OCI-LY3 (cell line): ENCODE measurements around the gene HMBS.
A peak's percentile ranks its signal among the peaks of the same experiment; 100 is the strongest.
"Not testable (repeated sequence)": the region's sequence is repeated elsewhere in the genome, so short reads cannot be mapped to it uniquely, and the experiment has no call there.

ENCODE experiments used
- H2AFZ ChIP-seq: fragments of 200-600, 300-600 bp; shearing (Covaris generic); 2 replicates; pipeline ENCODE4 v1.6.0; 2014; ENCODE audit warnings: antibody characterized with exemption, low read depth, low read length
- H3K27ac ChIP-seq: fragments of 200-600, 300-600 bp; sonication (generic); 2 replicates; pipeline ENCODE4 v1.5.1; 2014; ENCODE audit warnings: mild to moderate bottlenecking, low read length, moderate library complexity, mixed read lengths
- H3K27me3 ChIP-seq: fragments of 200-600, 300-600 bp; sonication (generic); 2 replicates; pipeline ENCODE4 v1.6.1; 2014; ENCODE audit warnings: low read depth, low read length, mixed read lengths
- H3K36me3 ChIP-seq: fragments of 200-600, 300-600 bp; sonication (generic); replicated peaks from 2 replicates; pipeline ENCODE3; 2014; ENCODE audit warnings: low read depth, low read length, mixed read lengths
- H3K4me1 ChIP-seq: fragments of 300-600, 200-600 bp; sonication (generic); 2 replicates; pipeline ENCODE4 v1.6.1; 2014; ENCODE audit warnings: low read length, mixed read lengths
- H3K4me2 ChIP-seq: fragments of 200-600, 300-600 bp; sonication (generic); 2 replicates; pipeline ENCODE4 v1.6.1; 2014; ENCODE audit warnings: low read length, mixed read lengths
- H3K4me3 ChIP-seq: fragments of 300-600, 200-600 bp; sonication (generic); 2 replicates; pipeline ENCODE4 v1.5.1; 2014; ENCODE audit warnings: antibody characterized with exemption, mild to moderate bottlenecking, low read length, moderate library complexity
- H3K79me2 ChIP-seq: fragments of 300-600, 200-600 bp; shearing (Covaris generic); 2 replicates; pipeline ENCODE4 v1.6.1; 2014; ENCODE audit warnings: mild to moderate bottlenecking, low read length, mixed read lengths
- H3K9ac ChIP-seq: fragments of 300-600, 200-600 bp; shearing (Covaris generic); 2 replicates; pipeline ENCODE4 v1.6.0; 2014; ENCODE audit warnings: mild to moderate bottlenecking, low read length, moderate library complexity
- H3K9me3 ChIP-seq: fragments of 200-600, 300-600 bp; shearing (Covaris generic); 2 replicates; pipeline ENCODE4 v1.6.1; 2014; ENCODE audit warnings: low read length, mixed read lengths; ENCODE audit not compliant: insufficient read depth
- H4K20me1 ChIP-seq: fragments of 200-600, 300-600 bp; sonication (generic); 2 replicates; pipeline ENCODE4 v1.6.1; 2016; ENCODE audit warnings: low read length, mixed read lengths; ENCODE audit not compliant: insufficient read depth
- EZH2phosphoT487 ChIP-seq: fragments of 200-600 bp; shearing (Covaris generic); IDR thresholded peaks from 2 replicates; pipeline ENCODE4 v1.6.1; 2018; ENCODE audit warnings: antibody characterized with exemption, mixed run types, low read depth
- TF ChIP-seq, protein P1 (sequence below): fragments of 200-600, 300-600 bp; sonication (generic); IDR thresholded peaks from 2 replicates; pipeline ENCODE4 v1.5.1; 2014; ENCODE audit warnings: antibody characterized with exemption, low read length, low read depth

The HMBS gene

DNA sequence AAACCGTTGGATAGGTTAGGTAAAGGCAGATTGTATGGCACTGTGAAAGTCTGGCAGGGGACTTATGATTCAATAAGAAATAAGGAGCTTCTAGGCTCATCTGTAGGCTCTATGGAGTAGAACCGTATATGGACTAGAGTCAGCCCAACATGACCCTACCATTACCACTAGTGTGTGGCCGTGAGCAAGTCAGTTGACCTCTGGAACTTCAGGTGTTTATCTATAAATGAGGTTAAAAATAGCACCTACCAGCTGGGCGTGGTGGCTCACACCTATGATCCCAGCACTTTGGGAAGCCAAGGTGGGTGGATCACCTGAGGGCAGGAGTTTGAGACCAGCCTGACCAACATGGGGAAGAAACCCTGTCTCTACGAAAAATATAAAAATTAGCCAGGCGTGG lies 41.1 kb downstream of the HMBS start:
- H3K4me3 ChIP-seq, result no peak overlapping the region
- no peaks in the 10 kb centered on the region for H3K27me3 ChIP-seq
- no peak for TF ChIP-seq EZH2phosphoT487
- TF ChIP-seq, protein P1, sequence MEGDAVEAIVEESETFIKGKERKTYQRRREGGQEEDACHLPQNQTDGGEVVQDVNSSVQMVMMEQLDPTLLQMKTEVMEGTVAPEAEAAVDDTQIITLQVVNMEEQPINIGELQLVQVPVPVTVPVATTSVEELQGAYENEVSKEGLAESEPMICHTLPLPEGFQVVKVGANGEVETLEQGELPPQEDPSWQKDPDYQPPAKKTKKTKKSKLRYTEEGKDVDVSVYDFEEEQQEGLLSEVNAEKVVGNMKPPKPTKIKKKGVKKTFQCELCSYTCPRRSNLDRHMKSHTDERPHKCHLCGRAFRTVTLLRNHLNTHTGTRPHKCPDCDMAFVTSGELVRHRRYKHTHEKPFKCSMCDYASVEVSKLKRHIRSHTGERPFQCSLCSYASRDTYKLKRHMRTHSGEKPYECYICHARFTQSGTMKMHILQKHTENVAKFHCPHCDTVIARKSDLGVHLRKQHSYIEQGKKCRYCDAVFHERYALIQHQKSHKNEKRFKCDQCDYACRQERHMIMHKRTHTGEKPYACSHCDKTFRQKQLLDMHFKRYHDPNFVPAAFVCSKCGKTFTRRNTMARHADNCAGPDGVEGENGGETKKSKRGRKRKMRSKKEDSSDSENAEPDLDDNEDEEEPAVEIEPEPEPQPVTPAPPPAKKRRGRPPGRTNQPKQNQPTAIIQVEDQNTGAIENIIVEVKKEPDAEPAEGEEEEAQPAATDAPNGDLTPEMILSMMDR, result no peak
- no peak overlapping the region for H2AFZ ChIP-seq
- H3K9ac ChIP-seq, result no peak overlapping the region
- no peak overlapping the region for H3K4me2 ChIP-seq
- H3K79me2 ChIP-seq, result peaks cover 14% of the 10 kb centered on the region
- no peak overlapping the region for H3K27ac ChIP-seq
- H4K20me1 ChIP-seq, result peaks cover 7% of the 10 kb centered on the region; the same call in 1 of the 2 replicates
- peaks cover 15% of the 10 kb centered on the region for H3K36me3 ChIP-seq
- no peaks in the 10 kb centered on the region for H3K9me3 ChIP-seq
- peaks cover 8% of the 10 kb centered on the region for H3K4me1 ChIP-seq

DNA sequence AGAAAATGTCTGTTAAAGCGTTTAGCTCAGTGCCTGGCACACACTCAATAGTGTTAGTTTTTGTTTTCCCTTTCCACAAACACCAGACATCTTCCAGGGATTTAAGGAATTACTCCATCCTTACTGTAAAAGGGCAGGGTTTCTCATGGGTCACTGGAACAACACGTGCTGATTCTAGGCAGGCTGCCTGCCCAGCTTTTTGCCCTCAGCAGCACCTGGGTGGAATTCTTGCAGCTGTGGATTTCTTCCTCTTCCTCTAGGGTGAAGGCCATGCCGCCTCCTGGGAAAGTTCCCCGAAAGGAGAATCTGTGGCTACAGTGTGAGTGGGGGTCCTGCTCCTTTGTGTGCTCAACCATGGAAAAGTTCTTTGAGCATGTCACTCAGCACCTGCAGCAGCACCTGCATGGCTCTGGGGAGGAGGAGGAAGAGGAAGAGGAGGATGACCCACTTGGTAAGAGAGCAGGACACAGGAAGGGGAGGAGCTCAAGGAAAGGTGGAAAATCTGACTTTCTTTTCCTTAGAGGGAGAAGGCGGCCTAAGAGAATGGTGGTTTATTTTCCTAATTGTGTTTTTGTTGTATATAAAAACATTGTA lies 42.1 kb downstream of the HMBS start:
- Histone ChIP-seq H3K9ac (no peak overlapping the region), H4K20me1 (peaks cover 7% of the 10 kb centered on the region; the same call in 1 of the 2 replicates), H3K9me3 (no peaks in the 10 kb centered on the region), H3K79me2 (peaks cover 11% of the 10 kb centered on the region), H3K27ac (no peak overlapping the region), H3K36me3 (peaks cover 21% of the 10 kb centered on the region), H2AFZ (no peak overlapping the region), H3K27me3 (no peaks in the 10 kb centered on the region), H3K4me1 (peaks cover 7% of the 10 kb centered on the region), H3K4me3 (no peak overlapping the region), H3K4me2 (no peak overlapping the region)
- TF ChIP-seq, protein P1, result no peak
- TF ChIP-seq EZH2phosphoT487, result no peak

DNA sequence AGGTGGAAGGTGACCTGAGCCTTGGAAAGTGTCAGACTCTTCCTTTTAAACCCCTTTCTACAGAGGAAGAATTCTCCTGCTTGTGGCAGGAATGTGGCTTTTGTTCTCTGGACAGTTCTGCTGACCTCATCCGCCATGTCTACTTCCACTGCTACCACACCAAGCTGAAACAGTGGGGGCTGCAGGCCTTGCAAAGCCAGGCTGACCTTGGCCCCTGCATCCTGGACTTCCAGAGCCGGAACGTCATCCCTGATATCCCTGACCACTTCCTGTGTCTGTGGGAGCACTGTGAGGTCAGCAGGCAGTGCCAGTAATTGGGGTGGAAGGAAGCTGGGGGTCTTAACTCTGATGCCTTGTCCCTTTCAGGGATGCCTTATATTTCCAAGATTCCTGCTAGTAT lies 46.0 kb downstream of the HMBS start:
- H3K4me3 ChIP-seq, result no peak overlapping the region
- no peaks in the 10 kb centered on the region for H3K27me3 ChIP-seq
- H3K79me2 ChIP-seq, result no peaks in the 10 kb centered on the region
- H3K9me3 ChIP-seq, result no peaks in the 10 kb centered on the region
- H2AFZ ChIP-seq, result no peak overlapping the region
- no peak overlapping the region for H3K27ac ChIP-seq
- H4K20me1 ChIP-seq, result no peaks in the 10 kb centered on the region
- TF ChIP-seq, protein P1, result no peak
- no peak for TF ChIP-seq EZH2phosphoT487
- no peaks in the 10 kb centered on the region for H3K4me1 ChIP-seq
- no peak overlapping the region for H3K9ac ChIP-seq
- H3K4me2 ChIP-seq, result no peak overlapping the region
- H3K36me3 ChIP-seq, result peaks cover 40% of the 10 kb centered on the region

DNA sequence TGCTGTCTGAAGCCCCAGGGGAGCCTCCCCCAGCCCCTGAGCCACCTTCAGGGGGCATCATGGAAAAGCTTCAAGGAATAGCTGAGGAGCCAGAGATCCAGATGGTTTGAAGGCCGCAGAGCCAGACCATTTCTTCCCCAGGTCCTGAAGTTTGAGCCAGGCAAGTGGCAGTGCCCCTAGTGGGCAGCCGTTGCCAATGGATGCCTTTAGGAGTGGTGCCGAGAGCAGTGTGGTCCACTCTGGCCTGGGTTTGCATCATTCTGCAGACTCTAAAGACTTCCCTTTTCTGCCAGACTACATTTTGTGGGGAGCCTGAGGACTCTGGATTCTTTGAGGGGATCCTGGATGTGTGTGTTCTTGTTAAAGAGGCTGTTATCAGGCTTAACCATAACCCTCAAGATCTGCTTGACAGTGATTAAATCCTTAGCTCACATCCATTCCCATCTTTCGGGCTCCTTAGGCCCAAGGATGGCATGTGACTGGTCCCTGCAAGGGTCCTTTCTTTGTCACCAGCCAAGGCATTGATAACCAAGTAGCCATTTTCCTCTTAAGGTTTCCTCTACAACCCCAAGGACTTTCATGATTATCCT lies 49.8 kb downstream of the HMBS start:
- no peaks in the 10 kb centered on the region for H3K4me1 ChIP-seq
- no peaks in the 10 kb centered on the region for H3K9me3 ChIP-seq
- no peak overlapping the region for H2AFZ ChIP-seq
- no peaks in the 10 kb centered on the region for H3K79me2 ChIP-seq
- H3K27me3 ChIP-seq, result no peaks in the 10 kb centered on the region
- no peaks in the 10 kb centered on the region for H4K20me1 ChIP-seq
- no peak overlapping the region for H3K9ac ChIP-seq
- H3K4me2 ChIP-seq, result no peak overlapping the region
- TF ChIP-seq, protein P1, result peak; percentile 51
- no peak for TF ChIP-seq EZH2phosphoT487
- H3K36me3 ChIP-seq, result peaks cover 40% of the 10 kb centered on the region
- no peak overlapping the region for H3K27ac ChIP-seq
- no peak overlapping the region for H3K4me3 ChIP-seq

DNA sequence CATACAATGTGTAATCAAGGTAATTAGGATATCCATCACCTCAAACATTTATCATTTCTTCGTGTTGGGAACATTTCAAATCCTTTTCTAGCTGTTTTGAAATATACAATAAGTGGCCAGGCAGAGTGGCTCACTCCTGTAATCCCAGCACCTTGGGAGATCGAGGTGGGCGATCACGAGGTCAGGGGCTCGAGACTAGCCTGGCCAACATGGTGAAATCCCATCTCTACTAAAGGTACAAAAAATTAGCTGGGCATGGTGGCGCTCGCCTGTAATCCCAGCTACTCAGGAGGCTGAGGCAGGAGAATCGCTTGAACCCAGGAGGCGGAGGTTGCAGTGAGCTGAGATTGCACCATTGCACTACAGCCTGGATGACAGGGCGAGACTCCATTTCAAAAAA lies 54.6 kb downstream of the HMBS start:
- H4K20me1 ChIP-seq, H3K4me2 ChIP-seq, H3K36me3 ChIP-seq, H3K4me3 ChIP-seq, H3K27me3 ChIP-seq, H3K27ac ChIP-seq, H2AFZ ChIP-seq, H3K4me1 ChIP-seq, H3K9ac ChIP-seq, H3K79me2 ChIP-seq, H3K9me3 ChIP-seq: not testable (repeated sequence)
